GM18520 (cell line): ENCODE data around the gene MCUR1.
"Not testable (repeated sequence)": the region's sequence is repeated elsewhere in the genome, so short reads cannot be mapped to it uniquely, and the experiment has no call there.

Experiments used
- ATAC-seq: cut with Tn5 transposase; IDR thresholded peaks from one replicate; pipeline ENCODE4 v1.9.1; 2021; ENCODE audit not compliant: unreplicated experiment

Gene MCUR1, protein sequence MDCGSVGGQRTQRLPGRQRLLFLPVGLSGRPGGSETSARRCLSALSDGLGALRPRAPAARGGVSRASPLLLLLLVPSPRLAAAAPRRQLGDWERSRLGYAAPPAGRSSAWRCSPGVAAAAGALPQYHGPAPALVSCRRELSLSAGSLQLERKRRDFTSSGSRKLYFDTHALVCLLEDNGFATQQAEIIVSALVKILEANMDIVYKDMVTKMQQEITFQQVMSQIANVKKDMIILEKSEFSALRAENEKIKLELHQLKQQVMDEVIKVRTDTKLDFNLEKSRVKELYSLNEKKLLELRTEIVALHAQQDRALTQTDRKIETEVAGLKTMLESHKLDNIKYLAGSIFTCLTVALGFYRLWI

GRCh38 chr6:13814176-13814937 lies at the start of gene MCUR1:
MCUR1 (minus strand) TSS chr6:13814557; CDS start chr6:13814429, 128 bp downstream.
- ATAC-seq, result peak; percentile 70

- no peak for ATAC-seq
Observed at GRCh38 chr6:13863699-13864155, 49.4 kb upstream of the MCUR1 start.

- not testable (repeated sequence) for ATAC-seq
Observed at GRCh38 chr6:13860556-13861185, 46.3 kb upstream of the MCUR1 start.

DNA sequence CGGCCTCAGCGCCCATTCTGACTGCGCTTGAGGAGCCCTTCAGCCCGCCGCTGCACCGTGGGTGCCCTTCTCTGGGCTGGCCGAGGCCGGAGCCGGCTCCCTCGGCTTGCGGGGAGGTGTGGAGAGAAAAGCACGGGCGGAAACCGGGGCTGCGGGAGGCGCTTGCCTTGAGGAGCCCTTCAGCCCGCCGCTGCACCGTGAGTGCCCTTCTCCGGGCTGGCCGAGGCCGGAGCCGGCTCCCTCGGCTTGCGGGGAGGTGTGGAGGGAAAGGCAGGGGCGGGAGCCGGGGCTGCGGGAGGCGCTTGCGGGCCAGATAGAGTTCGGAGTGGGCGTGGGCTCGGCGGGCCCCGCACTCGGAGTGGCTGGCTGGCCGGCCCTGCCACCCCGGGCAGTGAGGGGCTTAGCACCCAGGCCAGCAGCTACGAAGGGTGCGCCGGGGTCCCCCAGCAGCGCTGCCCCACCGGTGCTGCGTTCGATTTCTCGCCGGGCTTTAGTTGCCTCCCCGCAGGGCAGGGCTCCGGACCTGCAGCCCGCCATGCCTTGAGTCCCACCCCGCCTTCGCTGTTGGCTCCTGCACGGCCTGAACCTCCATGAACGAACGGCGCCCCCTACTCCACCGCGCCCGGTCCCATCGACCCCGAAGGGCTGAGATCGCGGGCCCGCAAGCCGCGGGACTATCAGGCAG lies 45.7 kb upstream of the MCUR1 start:
- ATAC-seq, result no peak

GRCh38 chr6:13854716-13855250 lies 40.4 kb upstream of the MCUR1 start:
- no peak for ATAC-seq

DNA sequence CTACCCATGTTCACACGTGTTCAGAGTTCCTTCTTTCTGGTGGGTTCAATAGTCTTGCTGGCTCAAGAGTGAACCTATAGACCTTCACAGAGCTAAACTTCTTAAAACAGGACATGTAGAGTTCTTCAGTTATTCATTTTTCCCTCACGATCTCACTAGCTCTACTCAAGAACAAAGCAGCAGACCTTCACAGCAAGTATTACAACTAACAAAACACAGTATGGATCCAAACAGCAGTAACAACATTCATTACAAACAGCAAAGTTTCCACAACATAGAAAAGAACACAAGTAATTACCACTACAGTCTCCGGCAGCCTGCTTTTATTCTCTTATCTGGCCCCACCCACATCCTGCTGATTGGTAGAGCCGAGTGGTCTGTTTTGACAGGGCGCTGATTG lies 39.5 kb upstream of the MCUR1 start:
- no peak for ATAC-seq

GRCh38 chr6:13851803-13852202 lies 37.4 kb upstream of the MCUR1 start:
- ATAC-seq, result no peak

GRCh38 chr6:13851330-13851729 lies 37.0 kb upstream of the MCUR1 start:
- no peak for ATAC-seq

DNA sequence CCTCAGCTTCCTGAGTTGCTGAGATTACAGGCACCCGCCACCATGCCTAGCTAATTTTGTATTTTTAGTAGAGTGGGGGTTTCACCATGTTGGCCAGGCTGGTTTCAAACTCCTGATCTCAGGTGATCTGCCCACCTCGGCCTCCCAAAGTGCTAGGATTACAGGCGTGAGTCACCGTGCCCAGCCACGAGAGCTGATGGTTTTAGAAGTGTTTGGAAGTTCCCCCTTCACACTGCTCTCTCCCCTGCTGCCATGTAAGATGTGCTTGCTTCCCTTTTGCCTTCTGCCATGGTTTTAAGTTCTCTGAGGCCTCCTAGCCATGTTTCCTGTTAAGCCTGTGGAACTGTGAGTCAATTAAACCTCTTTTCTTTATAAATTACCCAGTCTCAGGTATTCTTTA lies 36.3 kb upstream of the MCUR1 start:
- not testable (repeated sequence) for ATAC-seq

- ATAC-seq, result no peak
Observed at GRCh38 chr6:13848522-13849150, 34.3 kb upstream of the MCUR1 start.

- ATAC-seq, result no peak
Observed at GRCh38 chr6:13847326-13848050, 33.1 kb upstream of the MCUR1 start.

- no peak for ATAC-seq
Observed at GRCh38 chr6:13846841-13847240, 32.5 kb upstream of the MCUR1 start.

DNA sequence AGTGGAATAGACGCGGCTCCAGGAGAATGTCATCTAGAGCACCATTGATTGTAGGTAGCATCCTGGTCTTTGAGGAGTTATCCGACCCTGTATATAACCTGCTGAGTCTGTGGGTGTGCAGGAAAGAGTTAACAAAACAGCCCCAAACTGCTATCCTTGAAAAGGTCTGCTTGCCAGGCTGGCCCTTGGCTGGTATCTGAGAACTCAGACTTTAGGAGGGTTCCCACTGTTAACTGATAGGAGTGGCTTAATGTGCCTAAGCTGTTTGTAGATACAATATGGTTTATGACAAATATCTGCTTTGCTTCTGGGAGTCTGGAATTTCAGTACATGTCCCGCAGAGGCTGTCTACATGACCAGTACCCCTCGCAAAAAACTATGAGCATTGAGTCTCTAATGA lies 27.6 kb upstream of the MCUR1 start:
- ATAC-seq, result no peak

- ATAC-seq, result no peak
Observed at GRCh38 chr6:13838616-13839015, 24.3 kb upstream of the MCUR1 start.

GRCh38 chr6:13836170-13836569 lies 21.8 kb upstream of the MCUR1 start:
- ATAC-seq, result no peak

DNA sequence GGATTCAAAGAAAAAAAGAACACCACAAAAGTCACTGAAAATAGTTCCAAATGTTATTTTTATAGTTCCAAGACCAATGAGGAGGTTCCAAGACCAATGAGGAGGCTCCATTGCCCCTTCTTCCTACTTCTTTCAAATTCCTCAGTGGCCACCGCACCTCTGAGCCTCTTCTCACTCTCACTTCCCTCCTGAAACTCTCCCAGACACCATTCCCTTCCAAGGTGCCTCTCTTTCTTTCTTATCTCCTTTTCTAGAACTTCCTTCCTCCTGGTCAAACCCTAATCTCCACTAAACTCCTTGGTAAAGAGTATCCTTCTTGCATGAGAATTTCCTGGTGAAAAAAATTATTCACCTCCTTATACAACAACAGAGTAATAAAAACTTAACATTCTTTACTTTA lies 20.4 kb upstream of the MCUR1 start:
- no peak for ATAC-seq

DNA sequence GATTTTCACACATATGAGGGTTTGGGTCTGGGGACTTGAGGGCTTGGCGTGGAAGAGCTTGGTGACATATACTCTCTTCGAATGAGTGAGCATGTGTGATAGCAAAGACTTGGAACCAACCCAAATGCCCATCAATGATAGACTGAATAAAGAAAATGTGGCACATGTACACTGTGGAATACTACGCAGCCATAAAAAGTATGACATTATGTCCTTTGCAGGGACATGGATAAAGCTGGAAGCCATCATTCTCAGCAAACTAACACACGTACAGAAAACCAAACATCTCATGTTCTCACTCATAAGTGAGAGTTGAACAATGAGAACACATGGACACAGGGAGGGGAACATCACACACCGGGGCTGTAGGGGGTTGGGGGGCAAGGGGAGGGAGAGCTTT lies 19.7 kb upstream of the MCUR1 start:
- ATAC-seq, result not testable (repeated sequence)

DNA sequence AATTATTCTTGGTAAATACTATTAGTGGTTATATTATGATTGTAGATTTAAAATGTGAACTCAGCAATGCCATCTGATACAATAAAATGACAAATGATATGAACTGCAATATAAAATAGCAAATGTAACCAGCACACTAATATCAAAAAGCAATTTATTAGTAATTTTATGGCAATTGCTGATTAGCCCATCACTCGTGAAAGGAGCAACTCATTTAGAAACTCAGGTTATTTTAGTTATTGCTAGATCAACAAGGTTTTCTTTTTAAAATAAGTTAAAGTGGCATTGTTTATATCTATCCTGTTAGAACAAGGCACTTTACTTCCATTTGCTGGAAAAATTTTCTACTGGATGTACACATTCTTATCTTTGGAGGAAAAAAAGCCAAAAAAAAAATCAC lies 18.4 kb upstream of the MCUR1 start:
- ATAC-seq, result no peak

DNA sequence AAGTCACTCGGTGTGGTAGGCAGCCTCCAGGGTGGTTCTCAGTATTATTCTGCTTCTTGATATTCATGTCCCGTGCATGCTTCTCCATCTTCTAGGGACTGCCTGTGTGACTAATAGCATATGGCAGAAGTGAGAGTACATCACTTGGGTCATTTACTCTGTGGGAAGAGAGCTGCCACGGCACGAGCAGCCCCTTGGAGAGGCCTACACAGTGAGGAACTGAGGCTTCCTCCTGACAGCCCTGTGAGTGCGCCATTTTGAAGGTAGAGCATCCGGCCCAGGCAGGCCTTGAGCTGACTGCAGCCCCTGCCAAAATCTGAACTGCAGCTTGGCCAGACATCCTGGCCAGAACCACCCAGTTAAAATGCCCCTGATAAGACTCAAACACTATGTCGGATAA lies 17.3 kb upstream of the MCUR1 start:
- ATAC-seq, result peak; percentile 63

DNA sequence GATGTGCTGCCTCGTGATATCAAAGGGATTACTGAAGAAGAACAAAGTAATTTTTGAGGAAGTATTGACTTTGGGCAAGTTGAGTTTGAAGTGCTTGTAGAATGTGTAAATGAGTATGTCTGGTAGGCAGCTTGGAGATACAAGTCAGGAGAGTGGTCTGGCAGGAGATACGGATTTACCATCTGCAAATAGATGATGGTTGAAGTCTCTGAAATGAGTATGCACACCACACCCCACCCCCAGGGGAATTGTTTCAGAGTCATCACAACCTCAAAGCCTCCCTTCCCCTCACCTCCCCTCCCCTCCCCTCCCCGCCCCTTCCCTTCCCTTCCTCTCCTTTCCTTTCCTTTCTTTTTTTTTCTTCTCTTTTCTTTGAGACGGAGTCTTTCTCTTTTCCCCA lies 16.4 kb upstream of the MCUR1 start:
- ATAC-seq, result no peak
